ENCODE results near the gene IKBKE. TPM values are rescaled to one million over a fixed set of nuclear protein-coding genes. Genes with fewer than 3 reads are reported as not detected.

Gene IKBKE
- total and polyA plus RNA-seq, 11 donors = 0.27 to 10.8 (median 1.1) TPM

DNA sequence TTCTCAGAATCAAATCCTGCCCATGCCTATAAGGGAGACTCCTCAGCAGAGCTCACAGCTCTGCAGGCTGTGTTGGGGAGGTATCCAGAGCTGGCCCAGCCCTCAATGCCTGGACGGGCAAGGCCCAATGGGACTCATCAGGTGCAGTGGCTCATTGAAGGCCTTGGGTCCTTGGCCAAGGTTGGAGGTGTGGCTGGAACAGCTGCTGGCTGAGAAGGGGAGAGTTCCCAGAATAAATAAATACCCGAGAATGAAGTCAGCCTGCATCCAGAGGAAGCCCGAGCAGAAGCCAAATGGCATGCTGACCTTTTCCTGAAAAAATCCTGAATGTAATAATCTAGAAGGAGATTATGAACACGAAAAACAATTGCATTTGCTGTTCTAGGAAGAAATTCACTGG, 25.2 kb upstream of the IKBKE start:
- H3K4me1 ChIP-seq = peaks cover 0 to 25% (median 15%) of the 10 kb centered on the region in 12 donors
- peaks cover 0 to 93% (median 75%) of the 10 kb centered on the region in 9 donors for H3K36me3 ChIP-seq
- no peaks in the 10 kb centered on the region for H3K9me3 ChIP-seq
- ATAC-seq (peak; percentile 81 to 91 (median 86)), DNase-seq (peak in 4 of 5 donors; percentile 38 to 77 (median 63))
- TF ChIP-seq, protein P1, sequence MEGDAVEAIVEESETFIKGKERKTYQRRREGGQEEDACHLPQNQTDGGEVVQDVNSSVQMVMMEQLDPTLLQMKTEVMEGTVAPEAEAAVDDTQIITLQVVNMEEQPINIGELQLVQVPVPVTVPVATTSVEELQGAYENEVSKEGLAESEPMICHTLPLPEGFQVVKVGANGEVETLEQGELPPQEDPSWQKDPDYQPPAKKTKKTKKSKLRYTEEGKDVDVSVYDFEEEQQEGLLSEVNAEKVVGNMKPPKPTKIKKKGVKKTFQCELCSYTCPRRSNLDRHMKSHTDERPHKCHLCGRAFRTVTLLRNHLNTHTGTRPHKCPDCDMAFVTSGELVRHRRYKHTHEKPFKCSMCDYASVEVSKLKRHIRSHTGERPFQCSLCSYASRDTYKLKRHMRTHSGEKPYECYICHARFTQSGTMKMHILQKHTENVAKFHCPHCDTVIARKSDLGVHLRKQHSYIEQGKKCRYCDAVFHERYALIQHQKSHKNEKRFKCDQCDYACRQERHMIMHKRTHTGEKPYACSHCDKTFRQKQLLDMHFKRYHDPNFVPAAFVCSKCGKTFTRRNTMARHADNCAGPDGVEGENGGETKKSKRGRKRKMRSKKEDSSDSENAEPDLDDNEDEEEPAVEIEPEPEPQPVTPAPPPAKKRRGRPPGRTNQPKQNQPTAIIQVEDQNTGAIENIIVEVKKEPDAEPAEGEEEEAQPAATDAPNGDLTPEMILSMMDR (IDR thresholded peaks at IDR 0.05) = no peak
- no peak for TF ChIP-seq POLR2A (IDR thresholded peaks at IDR 0.05)
- H3K27ac ChIP-seq = peak overlapping the region in 3 of 12 donors; percentile 3 to 53 (median 37)
- WGBS, 4 donors = 13 to 49% (median 18%) methylated on average over 4 of the region's 4 CpGs
- intact Hi-C loops (cut with DNase I) = no loop called here
- H3K27me3 ChIP-seq = no peaks in the 10 kb centered on the region
- no peak overlapping the region for H3K4me3 ChIP-seq

DNA sequence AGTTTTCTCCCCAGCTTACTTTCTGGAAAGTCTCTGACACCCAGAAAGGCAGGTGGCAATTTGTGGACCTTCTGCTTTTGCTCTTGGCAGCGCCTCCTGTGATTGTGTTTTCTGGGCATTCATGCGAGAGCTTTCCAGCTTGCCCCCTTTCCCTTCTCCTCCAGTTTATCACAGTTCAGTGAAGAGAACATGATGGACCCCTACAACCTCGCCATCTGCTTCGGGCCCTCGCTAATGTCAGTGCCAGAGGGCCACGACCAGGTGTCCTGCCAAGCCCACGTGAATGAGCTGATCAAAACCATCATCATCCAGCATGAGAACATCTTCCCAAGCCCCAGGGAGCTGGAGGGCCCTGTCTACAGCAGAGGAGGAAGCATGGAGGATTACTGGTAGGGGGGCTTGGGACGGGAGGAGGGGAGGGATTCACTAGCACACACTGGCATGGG, 24.3 kb upstream of the IKBKE start:
- no peak for ATAC-seq
- Histone ChIP-seq H3K27me3 (no peaks in the 10 kb centered on the region), H3K9me3 (no peaks in the 10 kb centered on the region), H3K27ac (peak overlapping the region in 1 of 12 donors; percentile 53), H3K36me3 (peaks cover 0 to 93% (median 74%) of the 10 kb centered on the region in 9 donors), H3K4me1 (peaks cover 0 to 25% (median 15%) of the 10 kb centered on the region in 12 donors), H3K4me3 (no peak overlapping the region)
- 95 to 99% (median 95%) methylated on average over 8 of the region's 8 CpGs for WGBS, 4 donors
- DNase-seq = no peak
- intact Hi-C loops (cut with DNase I) = no loop called here
- no peak for TF ChIP-seq POLR2A (IDR thresholded peaks at IDR 0.05)
- TF ChIP-seq, protein P1 (IDR thresholded peaks at IDR 0.05) = no peak

DNA sequence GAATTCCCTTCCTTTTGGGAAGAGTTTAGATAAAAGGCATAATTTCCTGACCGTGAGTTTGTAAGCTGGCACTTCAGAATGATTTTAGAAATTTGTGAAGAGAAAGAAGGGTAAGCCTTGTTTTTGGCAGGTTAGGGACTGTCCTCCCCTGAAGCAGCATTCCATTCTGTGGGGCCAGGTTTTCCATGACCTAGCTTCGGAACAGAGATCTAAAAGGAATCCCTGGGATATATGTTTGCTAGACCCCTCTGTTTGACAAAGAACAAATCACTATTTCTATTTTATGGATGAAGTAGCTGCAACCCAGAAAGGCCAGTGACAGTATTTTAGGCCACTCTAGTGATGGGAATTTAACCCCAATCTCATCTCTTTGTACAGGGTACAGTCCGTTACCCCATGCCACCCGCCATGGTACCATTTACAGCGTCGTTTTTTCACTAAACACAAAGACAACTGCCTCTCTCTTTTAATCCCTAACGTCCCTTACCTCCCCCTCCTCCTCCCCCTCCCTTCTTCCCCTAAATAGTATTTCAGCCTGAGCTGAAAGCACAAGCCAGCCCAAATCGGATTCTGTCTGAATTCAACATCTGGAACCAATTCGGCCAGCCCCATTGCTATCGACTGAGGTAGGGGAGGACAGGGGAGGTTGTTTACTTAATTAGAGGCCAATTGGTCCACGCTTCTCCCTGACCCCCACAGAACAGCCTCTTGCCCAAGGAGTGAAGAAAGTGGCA, 23.4 kb upstream of the IKBKE start:
- Histone ChIP-seq H3K4me1 (peaks cover 0 to 25% (median 15%) of the 10 kb centered on the region in 12 donors), H3K4me3 (no peak overlapping the region), H3K27me3 (no peaks in the 10 kb centered on the region), H3K27ac (no peak overlapping the region), H3K36me3 (peaks cover 0 to 93% (median 75%) of the 10 kb centered on the region in 9 donors), H3K9me3 (no peaks in the 10 kb centered on the region)
- 85 to 92% (median 89%) methylated on average over 11 of the region's 11 CpGs for WGBS, 4 donors
- no peak for DNase-seq
- TF ChIP-seq, protein P1 (IDR thresholded peaks at IDR 0.05) = no peak
- TF ChIP-seq POLR2A (IDR thresholded peaks at IDR 0.05) = no peak
- ATAC-seq = no peak
- intact Hi-C loops (cut with DNase I) = no loop called here

DNA sequence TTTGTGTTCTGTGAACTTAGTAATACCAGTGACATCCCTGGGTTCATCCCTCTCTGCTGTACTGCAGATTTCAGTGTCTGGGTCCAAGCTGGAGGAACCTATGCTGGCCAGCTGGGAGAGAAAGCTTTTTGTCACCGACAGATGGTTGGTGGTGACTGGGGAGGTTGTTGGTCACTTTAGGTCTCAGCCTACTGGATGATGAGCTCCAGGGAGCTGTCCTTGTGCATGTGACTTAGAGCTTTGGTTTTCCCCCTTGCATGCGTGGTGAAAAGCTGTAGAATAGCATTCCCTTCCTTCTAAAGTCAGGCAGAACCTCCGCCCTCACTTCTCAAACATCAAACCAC, 22.9 kb upstream of the IKBKE start:
- Histone ChIP-seq H3K27me3 (no peaks in the 10 kb centered on the region), H3K4me1 (peaks cover 0 to 25% (median 15%) of the 10 kb centered on the region in 12 donors), H3K4me3 (no peak overlapping the region), H3K27ac (no peak overlapping the region), H3K36me3 (peaks cover 0 to 93% (median 75%) of the 10 kb centered on the region in 9 donors), H3K9me3 (no peaks in the 10 kb centered on the region)
- ATAC-seq = no peak
- intact Hi-C loops (cut with DNase I) = no loop called here
- WGBS, 4 donors = 79 to 97% (median 91%) methylated on average over 3 of the region's 3 CpGs
- no peak for DNase-seq
- TF ChIP-seq, protein P1 (IDR thresholded peaks at IDR 0.05) = no peak

Data from heart left ventricle (tissue), 16 donors.